Stomach (tissue), 4 donors: ENCODE results near the gene SETD6.

Experiments used
- EP300 ChIP-seq: sonication (generic); formaldehyde crosslinking; IDR thresholded peaks from one replicate; pipeline ENCODE4 v1.6.1; 2017; ENCODE audit warnings: antibody characterized with exemption
- TF ChIP-seq, protein P1 (sequence below), 7 experiments: fragments of 450-650 bp in 4 of 7; fragments of 200-600 bp in 3 of 7; sonication (generic) in 3 of 7; IDR thresholded peaks; one replicate each; pipeline ENCODE4 v1.5.1; 2016 to 2019; ENCODE audit warnings: antibody characterized with exemption in 7 of 7, control low read depth in 2 of 7, mild to moderate bottlenecking in 1 of 7

DNA sequence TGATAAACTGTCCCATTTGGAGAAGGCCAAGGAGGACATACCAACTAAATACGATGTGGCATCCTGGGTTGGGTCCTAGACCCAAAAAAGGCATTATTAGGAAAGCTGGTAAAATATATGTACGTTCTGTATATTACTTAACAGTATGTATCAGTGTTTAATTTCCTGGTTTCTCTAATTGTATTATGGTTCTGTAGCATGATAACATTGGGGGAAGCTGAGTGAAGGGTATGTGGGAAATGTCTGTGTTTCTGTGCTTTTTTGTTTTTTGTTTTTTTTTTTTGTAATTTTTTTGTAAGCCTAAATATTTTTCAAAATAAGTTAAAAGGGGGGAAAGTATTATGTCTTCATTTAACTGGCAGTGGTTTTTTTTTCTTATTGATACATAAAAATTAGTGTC, 36.9 kb upstream of the SETD6 start:
- TF ChIP-seq, protein P1, sequence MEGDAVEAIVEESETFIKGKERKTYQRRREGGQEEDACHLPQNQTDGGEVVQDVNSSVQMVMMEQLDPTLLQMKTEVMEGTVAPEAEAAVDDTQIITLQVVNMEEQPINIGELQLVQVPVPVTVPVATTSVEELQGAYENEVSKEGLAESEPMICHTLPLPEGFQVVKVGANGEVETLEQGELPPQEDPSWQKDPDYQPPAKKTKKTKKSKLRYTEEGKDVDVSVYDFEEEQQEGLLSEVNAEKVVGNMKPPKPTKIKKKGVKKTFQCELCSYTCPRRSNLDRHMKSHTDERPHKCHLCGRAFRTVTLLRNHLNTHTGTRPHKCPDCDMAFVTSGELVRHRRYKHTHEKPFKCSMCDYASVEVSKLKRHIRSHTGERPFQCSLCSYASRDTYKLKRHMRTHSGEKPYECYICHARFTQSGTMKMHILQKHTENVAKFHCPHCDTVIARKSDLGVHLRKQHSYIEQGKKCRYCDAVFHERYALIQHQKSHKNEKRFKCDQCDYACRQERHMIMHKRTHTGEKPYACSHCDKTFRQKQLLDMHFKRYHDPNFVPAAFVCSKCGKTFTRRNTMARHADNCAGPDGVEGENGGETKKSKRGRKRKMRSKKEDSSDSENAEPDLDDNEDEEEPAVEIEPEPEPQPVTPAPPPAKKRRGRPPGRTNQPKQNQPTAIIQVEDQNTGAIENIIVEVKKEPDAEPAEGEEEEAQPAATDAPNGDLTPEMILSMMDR (IDR thresholded peaks at IDR 0.05) = no peak
- TF ChIP-seq EP300 = no peak
